Fibroblast of mammary gland (primary cell): Measurements from ENCODE around the gene ZNF84.

Source experiments
- DNase-seq: peaks from one replicate; pipeline ENCODE4 v3.0.0-alpha.2; 2010; ENCODE audit warnings: low read depth
- H3K4me3 ChIP-seq: 2 replicates; pipeline ENCODE4 v1.5.1; 2011; ENCODE audit warnings: low read depth, mild to moderate bottlenecking, low read length, moderate library complexity; ENCODE audit not compliant: control insufficient read depth
- CTCF ChIP-seq: conservative IDR thresholded peaks from 2 replicates; pipeline ENCODE4 v1.5.1; 2011; ENCODE audit warnings: low read depth, low read length, inconsistent platforms; ENCODE audit not compliant: control insufficient read depth, insufficient read depth

The ZNF84 gene

GRCh38 chr12:133108150-133108549, 70.8 kb downstream of the ZNF84 start:
- DNase-seq = no peak
- H3K4me3 ChIP-seq = no peak overlapping the region
- no peak for TF ChIP-seq CTCF
